ENCODE data around the gene PROX1.

GRCh38 chr1:214066936-214067335, 79.2 kb downstream of the PROX1 start:
- no peak for TF ChIP-seq YY1 (IDR thresholded peaks at IDR 0.05; ENCODE audit: insufficient read depth, insufficient read length)
- no peak for TF ChIP-seq SUZ12 (IDR thresholded peaks at IDR 0.05; ENCODE audit: extremely low read depth, insufficient read depth, insufficient read length)
- TF ChIP-seq ZNF274 (IDR thresholded peaks at IDR 0.05; ENCODE audit: low read depth, low read length): no peak
